Measurements from ENCODE around the gene ARHGAP26. TPM values are rescaled to one million over a fixed set of nuclear protein-coding genes. Genes with fewer than 3 reads are reported as not detected.

ARHGAP26 gene
- total and polyA plus RNA-seq, 4 donors = 5.4 to 52.3 (median 30.4) TPM

GRCh38 chr5:143180751-143181150 is 410.6 kb downstream of the ARHGAP26 start:
- Histone ChIP-seq H3K27ac (ENCODE audit: low read depth in 1 of 2, low read length in 1 of 2) (no peak overlapping the region), H3K9ac (ENCODE audit: insufficient read depth in 1 of 2, low read length in 2 of 2) (no peak overlapping the region), H3K4me3 (no peak overlapping the region), H3K4me1 (ENCODE audit: control insufficient read depth in 5 of 5, insufficient read depth in 5 of 5, low read length in 5 of 5) (peaks cover 4 to 29% (median 14%) of the 10 kb centered on the region in 5 donors), H3K36me3 (ENCODE audit: control insufficient read depth in 4 of 4, insufficient read depth in 4 of 4, low read length in 4 of 4) (peaks cover 0 to 3% (median 0%) of the 10 kb centered on the region in 4 donors), H3K27me3 (ENCODE audit: control insufficient read depth in 3 of 3, insufficient read depth in 3 of 3, low read length in 2 of 3) (no peaks in the 10 kb centered on the region), H3K9me3 (ENCODE audit: control insufficient read depth in 4 of 4, insufficient read depth in 3 of 4, low read length in 3 of 4) (no peaks in the 10 kb centered on the region)
- TF ChIP-seq CTCF (IDR thresholded peaks at IDR 0.05; ENCODE audit: control extremely low read depth, extremely low read depth) = no peak
- ATAC-seq (ENCODE audit: insufficient read depth, low FRiP score) (no peak), DNase-seq (no peak)
- 100% methylated on average over 1 of the region's 1 CpG for WGBS, 2 donors

- WGBS, 2 donors = 56 to 67% methylated on average over 3 of the region's 3 CpGs
- Histone ChIP-seq H3K9ac (ENCODE audit: insufficient read depth in 1 of 2, low read length in 2 of 2) (no peak overlapping the region), H3K9me3 (ENCODE audit: control insufficient read depth in 4 of 4, insufficient read depth in 3 of 4, low read length in 3 of 4) (no peaks in the 10 kb centered on the region), H3K4me1 (ENCODE audit: control insufficient read depth in 5 of 5, insufficient read depth in 5 of 5, low read length in 5 of 5) (peaks cover 5 to 29% (median 15%) of the 10 kb centered on the region in 5 donors), H3K27me3 (ENCODE audit: control insufficient read depth in 3 of 3, insufficient read depth in 3 of 3, low read length in 2 of 3) (no peaks in the 10 kb centered on the region), H3K36me3 (ENCODE audit: control insufficient read depth in 4 of 4, insufficient read depth in 4 of 4, low read length in 4 of 4) (peaks cover 0 to 3% (median 0%) of the 10 kb centered on the region in 4 donors), H3K27ac (ENCODE audit: low read depth in 1 of 2, low read length in 1 of 2) (no peak overlapping the region), H3K4me3 (no peak overlapping the region)
- no peak for TF ChIP-seq CTCF (IDR thresholded peaks at IDR 0.05; ENCODE audit: control extremely low read depth, extremely low read depth)
- no peak for DNase-seq
- no peak for ATAC-seq (ENCODE audit: insufficient read depth, low FRiP score)
Measured at GRCh38 chr5:143181173-143181572, 411.0 kb downstream of the ARHGAP26 start.

GRCh38 chr5:143182106-143182505 is 411.9 kb downstream of the ARHGAP26 start:
- peaks cover 0 to 3% (median 0%) of the 10 kb centered on the region in 4 donors for H3K36me3 ChIP-seq (ENCODE audit: control insufficient read depth in 4 of 4, insufficient read depth in 4 of 4, low read length in 4 of 4)
- DNase-seq (no peak), ATAC-seq (ENCODE audit: insufficient read depth, low FRiP score) (no peak)
- no peak overlapping the region for H3K27ac ChIP-seq (ENCODE audit: low read depth in 1 of 2, low read length in 1 of 2)
- peaks cover 5 to 29% (median 16%) of the 10 kb centered on the region in 5 donors for H3K4me1 ChIP-seq (ENCODE audit: control insufficient read depth in 5 of 5, insufficient read depth in 5 of 5, low read length in 5 of 5)
- H3K4me3 ChIP-seq = no peak overlapping the region
- H3K9ac ChIP-seq (ENCODE audit: insufficient read depth in 1 of 2, low read length in 2 of 2) = no peak overlapping the region
- no peak for TF ChIP-seq CTCF (IDR thresholded peaks at IDR 0.05; ENCODE audit: control extremely low read depth, extremely low read depth)
- H3K9me3 ChIP-seq (ENCODE audit: control insufficient read depth in 4 of 4, insufficient read depth in 3 of 4, low read length in 3 of 4) = no peaks in the 10 kb centered on the region
- WGBS, 2 donors = 88 to 90% methylated on average over 3 of the region's 3 CpGs
- no peaks in the 10 kb centered on the region for H3K27me3 ChIP-seq (ENCODE audit: control insufficient read depth in 3 of 3, insufficient read depth in 3 of 3, low read length in 2 of 3)

All from lung (tissue), 12 donors.